Measurements from ENCODE around the gene ASPG. TPM values are rescaled to one million over a fixed set of nuclear protein-coding genes. Genes with fewer than 3 reads are reported as not detected.

ASPG gene
- total and polyA plus RNA-seq, 2 of the 13 experiments (the other 11 are each of a cell fraction or from before 2014, with no cell fraction given), result not detected

DNA sequence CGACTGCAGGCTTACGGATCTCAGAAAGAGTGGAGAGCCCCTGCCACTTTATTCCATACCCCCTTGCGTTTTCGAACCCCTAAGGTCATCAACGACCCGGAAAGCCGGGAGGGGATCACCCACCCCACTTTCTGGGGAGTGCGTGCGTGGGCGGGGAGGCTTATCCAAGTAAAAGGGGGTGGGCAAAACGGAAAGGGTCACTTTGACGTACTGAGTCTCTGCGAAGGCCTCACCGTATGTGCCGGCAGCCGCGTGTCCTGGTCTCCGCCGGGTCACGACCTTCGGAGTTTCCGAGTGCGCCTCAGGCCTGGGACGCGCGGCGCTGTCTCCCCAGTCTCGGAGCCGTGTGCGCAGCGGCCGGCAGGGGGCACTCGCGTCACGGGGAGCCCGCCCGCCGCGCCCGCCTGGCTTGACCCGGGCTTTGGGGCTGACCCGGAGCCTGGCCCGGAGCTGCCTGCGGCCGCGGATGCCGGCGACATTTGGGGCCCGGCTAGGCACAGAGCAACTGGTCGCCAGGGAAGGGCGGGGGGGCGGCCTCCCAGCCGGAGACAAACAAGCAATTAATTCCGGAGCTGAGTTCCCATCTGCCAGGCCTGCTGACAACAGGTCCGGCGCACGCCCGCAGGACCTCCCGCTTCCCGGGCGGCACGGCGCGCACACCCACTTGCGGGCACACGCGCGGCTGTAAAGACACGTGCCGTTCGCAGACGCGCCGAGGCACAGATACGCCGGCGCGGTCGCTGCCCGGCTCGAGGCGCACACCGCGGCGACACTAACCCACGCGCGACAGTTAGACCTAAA lies 52.0 kb downstream of the ASPG start (continued):
- TF ChIP-seq, protein P1, sequence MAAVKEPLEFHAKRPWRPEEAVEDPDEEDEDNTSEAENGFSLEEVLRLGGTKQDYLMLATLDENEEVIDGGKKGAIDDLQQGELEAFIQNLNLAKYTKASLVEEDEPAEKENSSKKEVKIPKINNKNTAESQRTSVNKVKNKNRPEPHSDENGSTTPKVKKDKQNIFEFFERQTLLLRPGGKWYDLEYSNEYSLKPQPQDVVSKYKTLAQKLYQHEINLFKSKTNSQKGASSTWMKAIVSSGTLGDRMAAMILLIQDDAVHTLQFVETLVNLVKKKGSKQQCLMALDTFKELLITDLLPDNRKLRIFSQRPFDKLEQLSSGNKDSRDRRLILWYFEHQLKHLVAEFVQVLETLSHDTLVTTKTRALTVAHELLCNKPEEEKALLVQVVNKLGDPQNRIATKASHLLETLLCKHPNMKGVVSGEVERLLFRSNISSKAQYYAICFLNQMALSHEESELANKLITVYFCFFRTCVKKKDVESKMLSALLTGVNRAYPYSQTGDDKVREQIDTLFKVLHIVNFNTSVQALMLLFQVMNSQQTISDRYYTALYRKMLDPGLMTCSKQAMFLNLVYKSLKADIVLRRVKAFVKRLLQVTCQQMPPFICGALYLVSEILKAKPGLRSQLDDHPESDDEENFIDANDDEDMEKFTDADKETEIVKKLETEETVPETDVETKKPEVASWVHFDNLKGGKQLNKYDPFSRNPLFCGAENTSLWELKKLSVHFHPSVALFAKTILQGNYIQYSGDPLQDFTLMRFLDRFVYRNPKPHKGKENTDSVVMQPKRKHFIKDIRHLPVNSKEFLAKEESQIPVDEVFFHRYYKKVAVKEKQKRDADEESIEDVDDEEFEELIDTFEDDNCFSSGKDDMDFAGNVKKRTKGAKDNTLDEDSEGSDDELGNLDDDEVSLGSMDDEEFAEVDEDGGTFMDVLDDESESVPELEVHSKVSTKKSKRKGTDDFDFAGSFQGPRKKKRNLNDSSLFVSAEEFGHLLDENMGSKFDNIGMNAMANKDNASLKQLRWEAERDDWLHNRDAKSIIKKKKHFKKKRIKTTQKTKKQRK (IDR thresholded peaks at IDR 0.05; ENCODE audit: low read length), result no peak
- TF ChIP-seq HCFC1 (IDR thresholded peaks at IDR 0.05; ENCODE audit: low read depth, low read length) (no peak), ZNF775 (CRISPR knock-in tag; IDR thresholded peaks at IDR 0.05; ENCODE audit: borderline replicate concordance) (no peak), KLF11 (CRISPR knock-in tag; IDR thresholded peaks at IDR 0.05) (no peak), CENPT (CRISPR knock-in tag; IDR thresholded peaks at IDR 0.05; ENCODE audit: low read depth) (no peak), NR2F1 (CRISPR knock-in tag; IDR thresholded peaks at IDR 0.05) (0 out of 4 replicates have a peak, but pooled peaks of 1 of the 2 experiments have one; percentile 21)
- TF ChIP-seq, protein P2, sequence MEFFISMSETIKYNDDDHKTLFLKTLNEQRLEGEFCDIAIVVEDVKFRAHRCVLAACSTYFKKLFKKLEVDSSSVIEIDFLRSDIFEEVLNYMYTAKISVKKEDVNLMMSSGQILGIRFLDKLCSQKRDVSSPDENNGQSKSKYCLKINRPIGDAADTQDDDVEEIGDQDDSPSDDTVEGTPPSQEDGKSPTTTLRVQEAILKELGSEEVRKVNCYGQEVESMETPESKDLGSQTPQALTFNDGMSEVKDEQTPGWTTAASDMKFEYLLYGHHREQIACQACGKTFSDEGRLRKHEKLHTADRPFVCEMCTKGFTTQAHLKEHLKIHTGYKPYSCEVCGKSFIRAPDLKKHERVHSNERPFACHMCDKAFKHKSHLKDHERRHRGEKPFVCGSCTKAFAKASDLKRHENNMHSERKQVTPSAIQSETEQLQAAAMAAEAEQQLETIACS (CRISPR knock-in tag; IDR thresholded peaks at IDR 0.05), result 0 out of 2 replicates have a peak, but pooled peaks have one; percentile 18
- TF ChIP-seq, protein P3, sequence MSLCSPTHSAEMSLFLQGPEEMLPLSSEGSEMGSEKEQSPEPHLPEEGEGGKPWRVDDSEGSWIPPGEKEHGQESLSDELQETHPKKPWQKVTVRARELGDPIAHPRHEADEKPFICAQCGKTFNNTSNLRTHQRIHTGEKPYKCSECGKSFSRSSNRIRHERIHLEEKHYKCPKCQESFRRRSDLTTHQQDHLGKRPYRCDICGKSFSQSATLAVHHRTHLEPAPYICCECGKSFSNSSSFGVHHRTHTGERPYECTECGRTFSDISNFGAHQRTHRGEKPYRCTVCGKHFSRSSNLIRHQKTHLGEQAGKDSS (CRISPR knock-in tag; IDR thresholded peaks at IDR 0.05; ENCODE audit: borderline replicate concordance, low read depth), result 0 out of 2 replicates have a peak, but pooled peaks have one; percentile 48
- TF ChIP-seq, protein P4, sequence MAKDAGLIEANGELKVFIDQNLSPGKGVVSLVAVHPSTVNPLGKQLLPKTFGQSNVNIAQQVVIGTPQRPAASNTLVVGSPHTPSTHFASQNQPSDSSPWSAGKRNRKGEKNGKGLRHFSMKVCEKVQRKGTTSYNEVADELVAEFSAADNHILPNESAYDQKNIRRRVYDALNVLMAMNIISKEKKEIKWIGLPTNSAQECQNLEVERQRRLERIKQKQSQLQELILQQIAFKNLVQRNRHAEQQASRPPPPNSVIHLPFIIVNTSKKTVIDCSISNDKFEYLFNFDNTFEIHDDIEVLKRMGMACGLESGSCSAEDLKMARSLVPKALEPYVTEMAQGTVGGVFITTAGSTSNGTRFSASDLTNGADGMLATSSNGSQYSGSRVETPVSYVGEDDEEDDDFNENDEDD (CRISPR knock-in tag; IDR thresholded peaks at IDR 0.05; ENCODE audit: borderline replicate concordance), result peak; percentile 38; the same call in 1 of the 2 replicates
- TF ChIP-seq, protein P5, sequence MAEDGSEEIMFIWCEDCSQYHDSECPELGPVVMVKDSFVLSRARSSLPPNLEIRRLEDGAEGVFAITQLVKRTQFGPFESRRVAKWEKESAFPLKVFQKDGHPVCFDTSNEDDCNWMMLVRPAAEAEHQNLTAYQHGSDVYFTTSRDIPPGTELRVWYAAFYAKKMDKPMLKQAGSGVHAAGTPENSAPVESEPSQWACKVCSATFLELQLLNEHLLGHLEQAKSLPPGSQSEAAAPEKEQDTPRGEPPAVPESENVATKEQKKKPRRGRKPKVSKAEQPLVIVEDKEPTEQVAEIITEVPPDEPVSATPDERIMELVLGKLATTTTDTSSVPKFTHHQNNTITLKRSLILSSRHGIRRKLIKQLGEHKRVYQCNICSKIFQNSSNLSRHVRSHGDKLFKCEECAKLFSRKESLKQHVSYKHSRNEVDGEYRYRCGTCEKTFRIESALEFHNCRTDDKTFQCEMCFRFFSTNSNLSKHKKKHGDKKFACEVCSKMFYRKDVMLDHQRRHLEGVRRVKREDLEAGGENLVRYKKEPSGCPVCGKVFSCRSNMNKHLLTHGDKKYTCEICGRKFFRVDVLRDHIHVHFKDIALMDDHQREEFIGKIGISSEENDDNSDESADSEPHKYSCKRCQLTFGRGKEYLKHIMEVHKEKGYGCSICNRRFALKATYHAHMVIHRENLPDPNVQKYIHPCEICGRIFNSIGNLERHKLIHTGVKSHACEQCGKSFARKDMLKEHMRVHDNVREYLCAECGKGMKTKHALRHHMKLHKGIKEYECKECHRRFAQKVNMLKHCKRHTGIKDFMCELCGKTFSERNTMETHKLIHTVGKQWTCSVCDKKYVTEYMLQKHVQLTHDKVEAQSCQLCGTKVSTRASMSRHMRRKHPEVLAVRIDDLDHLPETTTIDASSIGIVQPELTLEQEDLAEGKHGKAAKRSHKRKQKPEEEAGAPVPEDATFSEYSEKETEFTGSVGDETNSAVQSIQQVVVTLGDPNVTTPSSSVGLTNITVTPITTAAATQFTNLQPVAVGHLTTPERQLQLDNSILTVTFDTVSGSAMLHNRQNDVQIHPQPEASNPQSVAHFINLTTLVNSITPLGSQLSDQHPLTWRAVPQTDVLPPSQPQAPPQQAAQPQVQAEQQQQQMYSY (CRISPR knock-in tag; IDR thresholded peaks at IDR 0.05), result 0 out of 2 replicates have a peak, but pooled peaks have one; percentile 24
- TF ChIP-seq, protein P6, sequence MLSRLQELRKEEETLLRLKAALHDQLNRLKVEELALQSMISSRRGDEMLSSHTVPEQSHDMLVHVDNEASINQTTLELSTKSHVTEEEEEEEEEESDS (CRISPR knock-in tag; IDR thresholded peaks at IDR 0.05; ENCODE audit: borderline replicate concordance), result no peak

All from HepG2 (cell line).